Measurements from ENCODE around the gene MUS81. TPM values are rescaled to one million over a fixed set of nuclear protein-coding genes. Genes with fewer than 3 reads are reported as not detected.

The MUS81 gene
- total RNA-seq, 1 experiment from 2014 or later = 45.9 TPM

- no peaks in the 10 kb centered on the region for H3K9me3 Mint-ChIP-seq
- no peak within 1 kb of the TSS for H3K27ac Mint-ChIP-seq
- TF ChIP-seq SMAD4 (CRISPR knock-in tag; IDR thresholded peaks at IDR 0.05) (no peak), MAX (CRISPR knock-in tag; IDR thresholded peaks at IDR 0.05) (no peak), FOXJ3 (CRISPR knock-in tag; IDR thresholded peaks at IDR 0.05; ENCODE audit: borderline replicate concordance) (no peak), NR1H2 (CRISPR knock-in tag; IDR thresholded peaks at IDR 0.05) (no peak), ETV6 (CRISPR knock-in tag; IDR thresholded peaks at IDR 0.05) (no peak), STAT6 (CRISPR knock-in tag; conservative IDR thresholded peaks at IDR 0.05; ENCODE audit: low read depth) (no peak), HMGA2 (CRISPR knock-in tag; IDR thresholded peaks at IDR 0.05) (no peak), ELF4 (CRISPR knock-in tag; IDR thresholded peaks at IDR 0.05; ENCODE audit: low read depth) (no peak), ZNF512 (CRISPR knock-in tag; IDR thresholded peaks at IDR 0.05; ENCODE audit: borderline replicate concordance) (no peak)
- peaks cover 20% of the 10 kb centered on the region for H3K36me3 Mint-ChIP-seq
- POLR2A ChIA-PET = interaction anchor here (0.6 to 1.1 kb wide), 2 partner anchors 9 to 10 kb away, joined by 3 read pairs; partner anchors contain the start of gene FIBP
- H3K27me3 Mint-ChIP-seq (ENCODE audit: low read depth) = peaks cover 14% of the 10 kb centered on the region
- DNase-seq (ENCODE audit: low spot score) (no peak), ATAC-seq (no peak)
- CTCF ChIA-PET = interaction anchor here (1.0 to 2.7 kb wide), 6 partner anchors 8 to 143 kb away, joined by 3 to 24 read pairs (median 4); partner anchors contain the start of genes CCDC85B, FIBP and MUS81
- peaks cover 2% of the 10 kb centered on the region for H3K4me1 Mint-ChIP-seq
- no peak within 1 kb of the TSS for H3K4me3 Mint-ChIP-seq
These were observed 19.4 kb downstream of the MUS81 start, which contains the start of gene CTSW for GRCh38 chr11:65879617-65880016. Gene CTSW, plus strand, starts transcription at chr11:65879837. Its CDS starts 18 bp downstream, at chr11:65879855.

- ChIA-PET POLR2A (interaction anchor here (1.1 kb wide), 1 partner anchor 8 kb away, joined by 3 read pairs; the partner anchor contains the start of gene FIBP), CTCF (interaction anchor here (1.3 to 2.7 kb wide), 5 partner anchors 8 to 32 kb away, joined by 3 to 24 read pairs (median 5); partner anchors contain the start of genes CCDC85B, FIBP and MUS81)
- Mint-ChIP-seq H3K36me3 (peaks cover 24% of the 10 kb centered on the region), H3K4me3 (no peak overlapping the region), H3K27ac (no peak overlapping the region), H3K4me1 (peaks cover 2% of the 10 kb centered on the region), H3K27me3 (ENCODE audit: low read depth) (peaks cover 14% of the 10 kb centered on the region), H3K9me3 (no peaks in the 10 kb centered on the region)
- DNase-seq (ENCODE audit: low spot score) = no peak
- no peak for TF ChIP-seq CBFB (CRISPR knock-in tag; IDR thresholded peaks at IDR 0.05; ENCODE audit: low read depth)
- no peak for TF ChIP-seq AFF4 (CRISPR knock-in tag; IDR thresholded peaks at IDR 0.05; ENCODE audit: borderline replicate concordance)
- TF ChIP-seq IRF1 (CRISPR knock-in tag; IDR thresholded peaks at IDR 0.05) = no peak
- TF ChIP-seq NFE2L1 (CRISPR knock-in tag; IDR thresholded peaks at IDR 0.05) = no peak
- TF ChIP-seq ZNF512 (CRISPR knock-in tag; IDR thresholded peaks at IDR 0.05; ENCODE audit: borderline replicate concordance) = no peak
- no peak for TF ChIP-seq FOXP1 (CRISPR knock-in tag; IDR thresholded peaks at IDR 0.05; ENCODE audit: borderline replicate concordance)
- TF ChIP-seq NR1H2 (CRISPR knock-in tag; IDR thresholded peaks at IDR 0.05) = no peak
- no peak for TF ChIP-seq SOX15 (CRISPR knock-in tag; IDR thresholded peaks at IDR 0.05)
- no peak for TF ChIP-seq MXD4 (CRISPR knock-in tag; IDR thresholded peaks at IDR 0.05; ENCODE audit: borderline replicate concordance)
- no peak for TF ChIP-seq HMGA2 (CRISPR knock-in tag; IDR thresholded peaks at IDR 0.05)
- ATAC-seq = no peak
These were observed 19.8 kb downstream of the MUS81 start for GRCh38 chr11:65880027-65880426.

All from WTC11 (cell line).